ENCODE results near the gene FAM180A. TPM values are rescaled to one million over a fixed set of nuclear protein-coding genes. Genes with fewer than 3 reads are reported as not detected.

Gene FAM180A
- total RNA-seq, 1 donor = 71.0 TPM

GRCh38 chr7:135712796-135713195, 35.8 kb downstream of the FAM180A start:
- no peak for TF ChIP-seq CTCF (IDR thresholded peaks at IDR 0.05; ENCODE audit: insufficient read depth, low read length)
- DNase-seq (ENCODE audit: low read depth) = peak; percentile 43
- H3K4me3 ChIP-seq (ENCODE audit: low read depth, low read length) = no peak overlapping the region

GRCh38 chr7:135712182-135712782, 36.3 kb downstream of the FAM180A start:
- TF ChIP-seq CTCF (IDR thresholded peaks at IDR 0.05; ENCODE audit: insufficient read depth, low read length) = no peak
- H3K4me3 ChIP-seq (ENCODE audit: low read depth, low read length) = no peak overlapping the region
- no peak for DNase-seq (ENCODE audit: low read depth)

- no peak overlapping the region for H3K4me3 ChIP-seq (ENCODE audit: low read depth, low read length)
- TF ChIP-seq CTCF (IDR thresholded peaks at IDR 0.05; ENCODE audit: insufficient read depth, low read length) = no peak
- no peak for DNase-seq (ENCODE audit: low read depth)
These were observed 37.5 kb downstream of the FAM180A start for GRCh38 chr7:135711139-135711469.

- DNase-seq (ENCODE audit: low read depth) = no peak
- peak; percentile 61 for TF ChIP-seq CTCF (IDR thresholded peaks at IDR 0.05; ENCODE audit: insufficient read depth, low read length)
- no peak overlapping the region for H3K4me3 ChIP-seq (ENCODE audit: low read depth, low read length)
These were observed 38.0 kb downstream of the FAM180A start for GRCh38 chr7:135710417-135711138.

GRCh38 chr7:135709508-135709907, 39.1 kb downstream of the FAM180A start:
- TF ChIP-seq CTCF (IDR thresholded peaks at IDR 0.05; ENCODE audit: insufficient read depth, low read length) = no peak
- no peak for DNase-seq (ENCODE audit: low read depth)

GRCh38 chr7:135708041-135708440, 40.6 kb downstream of the FAM180A start:
- H3K4me3 ChIP-seq (ENCODE audit: low read depth, low read length) = no peak overlapping the region
- TF ChIP-seq CTCF (IDR thresholded peaks at IDR 0.05; ENCODE audit: insufficient read depth, low read length) = no peak
- no peak for DNase-seq (ENCODE audit: low read depth)

More at GRCh38 chr7:135709508-135709907, 39.1 kb downstream of the FAM180A start:
- no peak overlapping the region for H3K4me3 ChIP-seq (ENCODE audit: low read depth, low read length)

Measured in fibroblast of the aortic adventitia (primary cell).